ENCODE measurements around the gene PAK5. TPM values are rescaled to one million over a fixed set of nuclear protein-coding genes. Genes with fewer than 3 reads are reported as not detected.

PAK5 gene
- total RNA-seq, 1 donor from 2014 or later, result 1.6 TPM

GRCh38 chr20:9508240-9508661 lies 330.6 kb downstream of the PAK5 start:
- Histone ChIP-seq H2AFZ (replicated peaks) (no peak overlapping the region), H3K9me3 (ENCODE audit: low read depth) (no peaks in the 10 kb centered on the region), H3K4me2 (peak overlapping the region; percentile 58), H3K27me3 (peaks cover 99% of the 10 kb centered on the region), H3F3A (ENCODE audit: low read depth) (no peaks in the 10 kb centered on the region), H3K4me3 (peak overlapping the region; percentile 22), H3K79me2 (ENCODE audit: low read depth) (no peaks in the 10 kb centered on the region), H4K20me1 (ENCODE audit: low read depth) (no peaks in the 10 kb centered on the region), H3K9ac (no peak overlapping the region), H3K4me1 (peaks cover 4% of the 10 kb centered on the region), H3K36me3 (no peaks in the 10 kb centered on the region), H3K27ac (no peak overlapping the region)
- Mint-ChIP-seq H3K27ac (no peak overlapping the region), H3K4me1 (no peaks in the 10 kb centered on the region), H3K4me3 (peak overlapping the region; percentile 57), H3K9me3 (peaks cover 15% of the 10 kb centered on the region), H3K27me3 (ENCODE audit: insufficient read depth, low read depth) (peaks cover 29% of the 10 kb centered on the region), H3K36me3 (no peaks in the 10 kb centered on the region)
- peak; percentile 66 for TF ChIP-seq EZH2 (IDR thresholded peaks at IDR 0.05)
- TF ChIP-seq, protein P1, sequence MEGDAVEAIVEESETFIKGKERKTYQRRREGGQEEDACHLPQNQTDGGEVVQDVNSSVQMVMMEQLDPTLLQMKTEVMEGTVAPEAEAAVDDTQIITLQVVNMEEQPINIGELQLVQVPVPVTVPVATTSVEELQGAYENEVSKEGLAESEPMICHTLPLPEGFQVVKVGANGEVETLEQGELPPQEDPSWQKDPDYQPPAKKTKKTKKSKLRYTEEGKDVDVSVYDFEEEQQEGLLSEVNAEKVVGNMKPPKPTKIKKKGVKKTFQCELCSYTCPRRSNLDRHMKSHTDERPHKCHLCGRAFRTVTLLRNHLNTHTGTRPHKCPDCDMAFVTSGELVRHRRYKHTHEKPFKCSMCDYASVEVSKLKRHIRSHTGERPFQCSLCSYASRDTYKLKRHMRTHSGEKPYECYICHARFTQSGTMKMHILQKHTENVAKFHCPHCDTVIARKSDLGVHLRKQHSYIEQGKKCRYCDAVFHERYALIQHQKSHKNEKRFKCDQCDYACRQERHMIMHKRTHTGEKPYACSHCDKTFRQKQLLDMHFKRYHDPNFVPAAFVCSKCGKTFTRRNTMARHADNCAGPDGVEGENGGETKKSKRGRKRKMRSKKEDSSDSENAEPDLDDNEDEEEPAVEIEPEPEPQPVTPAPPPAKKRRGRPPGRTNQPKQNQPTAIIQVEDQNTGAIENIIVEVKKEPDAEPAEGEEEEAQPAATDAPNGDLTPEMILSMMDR (IDR thresholded peaks at IDR 0.05), result no peak
- peak; percentile 66 for TF ChIP-seq EZH2phosphoT487 (IDR thresholded peaks at IDR 0.05)
- DNase-seq (ENCODE audit: low spot score), result no peak

- H3K9me3 ChIP-seq (ENCODE audit: low read depth), result no peaks in the 10 kb centered on the region
- no peaks in the 10 kb centered on the region for H3K36me3 ChIP-seq
- Mint-ChIP-seq H3K4me3 (no peak overlapping the region), H3K9me3 (peaks cover 15% of the 10 kb centered on the region), H3K36me3 (no peaks in the 10 kb centered on the region), H3K27ac (no peak overlapping the region), H3K4me1 (no peaks in the 10 kb centered on the region), H3K27me3 (ENCODE audit: insufficient read depth, low read depth) (peaks cover 31% of the 10 kb centered on the region)
- no peaks in the 10 kb centered on the region for H4K20me1 ChIP-seq (ENCODE audit: low read depth)
- TF ChIP-seq, protein P1 (IDR thresholded peaks at IDR 0.05), result no peak
- peak; percentile 68 for TF ChIP-seq EZH2phosphoT487 (IDR thresholded peaks at IDR 0.05)
- peak; percentile 30 for TF ChIP-seq EZH2 (IDR thresholded peaks at IDR 0.05)
- peak overlapping the region; percentile 22 for H3K4me3 ChIP-seq
- H3K79me2 ChIP-seq (ENCODE audit: low read depth), result no peaks in the 10 kb centered on the region
- H3K27ac ChIP-seq, result no peak overlapping the region
- peaks cover 98% of the 10 kb centered on the region for H3K27me3 ChIP-seq
- H2AFZ ChIP-seq (replicated peaks), result no peak overlapping the region
- peaks cover 4% of the 10 kb centered on the region for H3K4me1 ChIP-seq
- H3F3A ChIP-seq (ENCODE audit: low read depth), result no peaks in the 10 kb centered on the region
- peak overlapping the region; percentile 58 for H3K4me2 ChIP-seq
- DNase-seq (ENCODE audit: low spot score), result no peak
- H3K9ac ChIP-seq, result no peak overlapping the region
Measured at GRCh38 chr20:9507544-9508239, 331.2 kb downstream of the PAK5 start.

DNA sequence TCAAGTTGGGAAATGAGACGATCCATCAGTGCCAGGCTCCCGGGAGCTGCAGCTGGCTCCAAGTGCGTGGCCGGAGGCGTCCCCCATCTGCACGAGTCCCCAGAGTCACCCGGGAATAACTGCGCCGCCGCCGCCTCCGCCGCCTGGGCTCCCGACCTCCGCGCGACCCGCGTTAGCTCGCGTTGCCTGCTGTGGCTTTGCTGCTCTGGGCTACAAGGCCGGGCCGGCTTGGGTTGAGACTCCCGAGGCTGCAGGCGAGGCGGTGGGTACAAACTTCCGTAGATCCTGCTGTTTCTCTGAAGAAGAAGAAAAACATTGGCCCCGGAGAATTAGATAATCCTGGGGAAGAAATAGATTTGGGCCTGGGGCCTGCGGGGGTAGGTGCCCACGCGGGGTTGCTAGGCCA lies 331.9 kb downstream of the PAK5 start:
- Histone ChIP-seq H3F3A (ENCODE audit: low read depth) (no peaks in the 10 kb centered on the region), H3K79me2 (ENCODE audit: low read depth) (no peaks in the 10 kb centered on the region), H3K4me1 (peaks cover 4% of the 10 kb centered on the region), H3K4me3 (peak overlapping the region; percentile 25), H3K9ac (no peak overlapping the region), H3K4me2 (peak overlapping the region; percentile 60), H4K20me1 (ENCODE audit: low read depth) (no peaks in the 10 kb centered on the region), H3K27me3 (peaks cover 98% of the 10 kb centered on the region), H2AFZ (replicated peaks) (no peak overlapping the region), H3K36me3 (no peaks in the 10 kb centered on the region), H3K9me3 (ENCODE audit: low read depth) (no peaks in the 10 kb centered on the region), H3K27ac (no peak overlapping the region)
- Mint-ChIP-seq H3K9me3 (peaks cover 15% of the 10 kb centered on the region), H3K27me3 (ENCODE audit: insufficient read depth, low read depth) (peaks cover 24% of the 10 kb centered on the region), H3K4me3 (no peak overlapping the region), H3K36me3 (no peaks in the 10 kb centered on the region), H3K4me1 (no peaks in the 10 kb centered on the region), H3K27ac (no peak overlapping the region)
- peak; percentile 46 for DNase-seq (ENCODE audit: low spot score)
- TF ChIP-seq EZH2phosphoT487 (IDR thresholded peaks at IDR 0.05), result peak; percentile 78
- TF ChIP-seq, protein P1 (IDR thresholded peaks at IDR 0.05), result no peak
- TF ChIP-seq EZH2 (IDR thresholded peaks at IDR 0.05), result peak; percentile 83
